HepG2 (cell line): ENCODE measurements around the gene CD151. TPM values are rescaled to one million over a fixed set of nuclear protein-coding genes. Genes with fewer than 3 reads are reported as not detected.

Experiments used
- ATF7 ChIP-seq, 2 experiments: fragments of 450-650 bp in 1 of 2; sonication (generic) in 1 of 2; formaldehyde crosslinking in 1 of 2; IDR thresholded peaks; 2 replicates each; pipeline versions ENCODE4 v1.4.0 to v1.6.1; 2016 to 2020; ENCODE audit warnings: antibody characterized with exemption in 1 of 2, mild to moderate bottlenecking in 1 of 2, missing genetic modification reagents in 1 of 2
- CCAR2 ChIP-seq: fragments of 200-400 bp; formaldehyde crosslinking; optimal IDR thresholded peaks from 2 replicates; pipeline ENCODE3; 2018; ENCODE audit warnings: low read depth, mild to moderate bottlenecking, low read length, moderate library complexity
- CHD2 ChIP-seq: IDR thresholded peaks from 2 replicates; pipeline ENCODE4 v1.6.1; 2011; ENCODE audit warnings: low read depth, low read length, improper control_type of control experiment
- ELF3 ChIP-seq: IDR thresholded peaks from 2 replicates; pipeline ENCODE4 v1.6.1; 2016; ENCODE audit warnings: missing genetic modification reagents, missing compliant biosample characterization
- JDP2 ChIP-seq: sonication (generic); formaldehyde crosslinking; IDR thresholded peaks from 2 replicates; pipeline ENCODE4 v1.8.1; 2022; ENCODE audit warnings: missing genetic modification reagents, borderline replicate concordance
- JUN ChIP-seq: sonication (generic); formaldehyde crosslinking; IDR thresholded peaks from 2 replicates; pipeline ENCODE4 v1.4.0; 2020; ENCODE audit warnings: mild to moderate bottlenecking, missing genetic modification reagents
- KDM3A ChIP-seq: IDR thresholded peaks from 2 replicates; pipeline ENCODE4 v1.6.1; 2018; ENCODE audit warnings: low read depth, missing compliant biosample characterization
- NFRKB ChIP-seq: fragments of 450-650 bp; IDR thresholded peaks from 2 replicates; pipeline ENCODE4 v1.6.1; 2017
- RFXAP ChIP-seq: sonication (generic); formaldehyde crosslinking; IDR thresholded peaks from 2 replicates; pipeline ENCODE4 v1.4.0; 2020; ENCODE audit warnings: missing genetic modification reagents, borderline replicate concordance
- SATB2 ChIP-seq: sonication (generic); formaldehyde crosslinking; IDR thresholded peaks from 2 replicates; pipeline ENCODE4 v1.5.0; 2020; ENCODE audit warnings: missing genetic modification reagents
- U2AF2 ChIP-seq: fragments of 200-400 bp; formaldehyde crosslinking; IDR thresholded peaks from 2 replicates; pipeline ENCODE4 v1.6.1; 2017; ENCODE audit warnings: low read depth, mild to moderate bottlenecking, low read length
- ZNF382 ChIP-seq: sonication (generic); formaldehyde crosslinking; IDR thresholded peaks from 2 replicates; pipeline ENCODE4 v1.5.0; 2020; ENCODE audit warnings: missing genetic modification reagents, mild to moderate bottlenecking, borderline replicate concordance
- ZNF557 ChIP-seq: sonication (generic); formaldehyde crosslinking; IDR thresholded peaks from 2 replicates; pipeline ENCODE4 v1.4.0; 2020; ENCODE audit warnings: missing genetic modification reagents
- ZNF629 ChIP-seq: sonication (generic); formaldehyde crosslinking; conservative IDR thresholded peaks from 2 replicates; pipeline ENCODE4 v1.5.0; 2020; ENCODE audit warnings: missing genetic modification reagents
- ZNF7 ChIP-seq: IDR thresholded peaks from 2 replicates; pipeline ENCODE4 v1.6.1; 2016; ENCODE audit warnings: missing biosample characterization, missing genetic modification reagents
- ZNF841 ChIP-seq: sonication (generic); formaldehyde crosslinking; IDR thresholded peaks from 2 replicates; pipeline ENCODE4 v1.8.1; 2023; ENCODE audit warnings: missing genetic modification reagents, borderline replicate concordance
- polyA plus RNA-seq, 8 experiments: library from polyadenylated mRNA; depleted of rRNA in 3 of 8; stranded (reverse) in 7 of 8; unstranded in 1 of 8; fragments of >200 nt; fragmentation: Illumina TruSeq in 4 of 8; extraction: Trizol in 4 of 8; gene quantifications; 2 replicates each; pipeline versions ENCODE4 v1.2.1 to v1.2.3, GENCODE V29; 2011 to 2016; ENCODE audit warnings: low read depth in 4 of 8, missing spikeins in 1 of 8, mixed read lengths in 1 of 8; ENCODE audit not compliant: insufficient read depth in 1 of 8
- total RNA-seq, 5 experiments: library from RNA; depleted of rRNA; stranded (reverse); fragments of >200 nt; fragmentation: Illumina TruSeq; extraction: Trizol; gene quantifications; 2 replicates each; pipeline ENCODE4 v1.2.3, GENCODE V29; 2016; ENCODE audit warnings: low read depth in 1 of 5
- TF ChIP-seq, protein P1 (sequence below): sonication (generic); formaldehyde crosslinking; IDR thresholded peaks from 2 replicates; pipeline ENCODE4 v1.4.0; 2020; ENCODE audit warnings: mild to moderate bottlenecking, missing genetic modification reagents
- TF ChIP-seq, protein P2 (sequence below): conservative IDR thresholded peaks from 2 replicates; pipeline ENCODE4 v1.6.1; 2018; ENCODE audit warnings: missing genetic modification reagents
- TF ChIP-seq, protein P3 (sequence below): IDR thresholded peaks from 2 replicates; pipeline ENCODE4 v1.6.1; 2012; ENCODE audit warnings: low read depth, low read length, improper control_type of control experiment
- TF ChIP-seq, protein P4 (sequence below): sonication (generic); formaldehyde crosslinking; IDR thresholded peaks from 2 replicates; pipeline ENCODE4 v1.5.0; 2020; ENCODE audit warnings: missing genetic modification reagents
- TF ChIP-seq, protein P5 (sequence below): sonication (generic); formaldehyde crosslinking; IDR thresholded peaks from 2 replicates; pipeline ENCODE4 v1.4.0; 2020; ENCODE audit warnings: missing genetic modification reagents

The CD151 gene
- total and polyA plus RNA-seq, 2 of the 13 experiments (the other 11 are each of a cell fraction or from before 2014, with no cell fraction given), result 125 to 197 TPM

DNA sequence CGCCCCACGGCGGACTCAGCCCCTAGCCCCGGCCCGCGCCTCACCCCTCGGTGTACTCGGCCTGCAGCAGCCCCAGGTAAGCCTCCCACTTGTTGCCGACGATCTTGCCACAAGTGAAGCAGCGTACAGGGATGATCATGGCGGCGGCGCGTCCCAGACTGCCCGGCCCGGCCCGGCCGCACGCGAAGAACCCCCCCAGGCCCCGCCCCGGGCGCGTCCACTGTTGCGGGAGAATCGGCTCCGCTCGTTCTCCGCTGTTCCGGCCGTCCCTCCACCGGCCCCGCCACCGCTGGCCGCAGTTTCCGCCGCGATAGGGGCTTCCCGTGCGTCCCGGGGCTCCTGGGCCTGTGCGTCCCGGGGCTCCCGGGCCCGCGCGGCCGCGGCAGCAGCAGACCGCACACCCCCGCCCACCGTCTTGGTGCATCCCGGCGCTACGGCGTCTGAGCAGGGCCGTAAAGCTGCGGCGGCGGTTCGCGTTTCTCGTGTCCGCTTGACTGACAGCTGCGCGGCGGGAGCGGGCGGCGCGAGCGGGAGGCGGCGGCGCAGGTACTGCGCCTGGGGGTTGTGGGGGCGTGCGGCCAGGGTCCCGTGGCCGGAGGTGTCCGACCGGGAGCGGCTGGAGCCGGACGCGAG, 9.7 kb downstream of the CD151 start, which contains the start of the genes POLR2L and TSPAN4 (continued):
- TF ChIP-seq, protein P1, sequence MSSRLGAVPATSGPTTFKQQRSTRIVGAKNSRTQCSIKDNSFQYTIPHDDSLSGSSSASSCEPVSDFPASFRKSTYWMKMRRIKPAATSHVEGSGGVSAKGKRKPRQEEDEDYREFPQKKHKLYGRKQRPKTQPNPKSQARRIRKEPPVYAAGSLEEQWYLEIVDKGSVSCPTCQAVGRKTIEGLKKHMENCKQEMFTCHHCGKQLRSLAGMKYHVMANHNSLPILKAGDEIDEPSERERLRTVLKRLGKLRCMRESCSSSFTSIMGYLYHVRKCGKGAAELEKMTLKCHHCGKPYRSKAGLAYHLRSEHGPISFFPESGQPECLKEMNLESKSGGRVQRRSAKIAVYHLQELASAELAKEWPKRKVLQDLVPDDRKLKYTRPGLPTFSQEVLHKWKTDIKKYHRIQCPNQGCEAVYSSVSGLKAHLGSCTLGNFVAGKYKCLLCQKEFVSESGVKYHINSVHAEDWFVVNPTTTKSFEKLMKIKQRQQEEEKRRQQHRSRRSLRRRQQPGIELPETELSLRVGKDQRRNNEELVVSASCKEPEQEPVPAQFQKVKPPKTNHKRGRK, result no peak
- TF ChIP-seq, protein P2, sequence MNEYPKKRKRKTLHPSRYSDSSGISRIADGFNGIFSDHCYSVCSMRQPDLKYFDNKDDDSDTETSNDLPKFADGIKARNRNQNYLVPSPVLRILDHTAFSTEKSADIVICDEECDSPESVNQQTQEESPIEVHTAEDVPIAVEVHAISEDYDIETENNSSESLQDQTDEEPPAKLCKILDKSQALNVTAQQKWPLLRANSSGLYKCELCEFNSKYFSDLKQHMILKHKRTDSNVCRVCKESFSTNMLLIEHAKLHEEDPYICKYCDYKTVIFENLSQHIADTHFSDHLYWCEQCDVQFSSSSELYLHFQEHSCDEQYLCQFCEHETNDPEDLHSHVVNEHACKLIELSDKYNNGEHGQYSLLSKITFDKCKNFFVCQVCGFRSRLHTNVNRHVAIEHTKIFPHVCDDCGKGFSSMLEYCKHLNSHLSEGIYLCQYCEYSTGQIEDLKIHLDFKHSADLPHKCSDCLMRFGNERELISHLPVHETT (CRISPR knock-in tag), result peak; percentile 65; the same call in 1 of the 2 replicates
- TF ChIP-seq ZNF382 (CRISPR knock-in tag), result no peak
- TF ChIP-seq ATF7 (IDR thresholded peaks at IDR 0.05), result peak; percentile 48; the same call in 1 of the 2 replicates
- no peak for TF ChIP-seq ATF7 (CRISPR knock-in tag; IDR thresholded peaks at IDR 0.05)
- TF ChIP-seq ZNF557 (CRISPR knock-in tag), result no peak
- TF ChIP-seq JUN, result 0 out of 2 replicates have a peak, but pooled peaks have one; percentile 26
- no peak for TF ChIP-seq NFRKB
- TF ChIP-seq ZNF841 (CRISPR knock-in tag), result no peak; the same call in 1 of the 2 replicates
- TF ChIP-seq ZNF7 (CRISPR knock-in tag), result no peak
- peak; percentile 52; the same call in 1 of the 2 replicates for TF ChIP-seq ELF3 (CRISPR knock-in tag)
- TF ChIP-seq RFXAP (CRISPR knock-in tag), result 0 out of 2 replicates have a peak, but pooled peaks have one; percentile 10
- TF ChIP-seq U2AF2, result no peak
- TF ChIP-seq, protein P3, sequence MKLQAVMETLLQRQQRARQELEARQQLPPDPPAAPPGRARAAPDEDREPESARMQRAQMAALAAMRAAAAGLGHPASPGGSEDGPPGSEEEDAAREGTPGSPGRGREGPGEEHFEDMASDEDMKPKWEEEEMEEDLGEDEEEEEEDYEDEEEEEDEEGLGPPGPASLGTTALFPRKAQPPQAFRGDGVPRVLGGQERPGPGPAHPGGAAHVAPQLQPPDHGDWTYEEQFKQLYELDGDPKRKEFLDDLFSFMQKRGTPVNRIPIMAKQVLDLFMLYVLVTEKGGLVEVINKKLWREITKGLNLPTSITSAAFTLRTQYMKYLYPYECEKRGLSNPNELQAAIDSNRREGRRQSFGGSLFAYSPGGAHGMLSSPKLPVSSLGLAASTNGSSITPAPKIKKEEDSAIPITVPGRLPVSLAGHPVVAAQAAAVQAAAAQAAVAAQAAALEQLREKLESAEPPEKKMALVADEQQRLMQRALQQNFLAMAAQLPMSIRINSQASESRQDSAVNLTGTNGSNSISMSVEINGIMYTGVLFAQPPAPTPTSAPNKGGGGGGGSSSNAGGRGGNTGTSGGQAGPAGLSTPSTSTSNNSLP, result no peak
- no peak for TF ChIP-seq ZNF629 (CRISPR knock-in tag)
- 0 out of 2 replicates have a peak, but pooled peaks have one; percentile 8 for TF ChIP-seq KDM3A (CRISPR knock-in tag)
- TF ChIP-seq, protein P4, sequence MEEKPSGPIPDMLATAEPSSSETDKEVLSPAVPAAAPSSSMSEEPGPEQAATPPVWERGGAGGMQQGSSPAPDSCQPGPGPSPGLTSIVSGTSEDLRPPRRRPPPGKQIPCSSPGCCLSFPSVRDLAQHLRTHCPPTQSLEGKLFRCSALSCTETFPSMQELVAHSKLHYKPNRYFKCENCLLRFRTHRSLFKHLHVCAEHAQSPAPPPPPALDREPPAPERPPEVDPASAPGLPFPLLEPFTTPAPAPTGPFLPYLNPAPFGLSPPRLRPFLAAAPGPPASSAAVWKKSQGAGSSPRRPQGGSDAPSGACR, result no peak
- TF ChIP-seq SATB2, result 0 out of 2 replicates have a peak, but pooled peaks have one; percentile 42
- TF ChIP-seq JDP2 (CRISPR knock-in tag), result no peak
- TF ChIP-seq CCAR2, result no peak
- TF ChIP-seq, protein P5, sequence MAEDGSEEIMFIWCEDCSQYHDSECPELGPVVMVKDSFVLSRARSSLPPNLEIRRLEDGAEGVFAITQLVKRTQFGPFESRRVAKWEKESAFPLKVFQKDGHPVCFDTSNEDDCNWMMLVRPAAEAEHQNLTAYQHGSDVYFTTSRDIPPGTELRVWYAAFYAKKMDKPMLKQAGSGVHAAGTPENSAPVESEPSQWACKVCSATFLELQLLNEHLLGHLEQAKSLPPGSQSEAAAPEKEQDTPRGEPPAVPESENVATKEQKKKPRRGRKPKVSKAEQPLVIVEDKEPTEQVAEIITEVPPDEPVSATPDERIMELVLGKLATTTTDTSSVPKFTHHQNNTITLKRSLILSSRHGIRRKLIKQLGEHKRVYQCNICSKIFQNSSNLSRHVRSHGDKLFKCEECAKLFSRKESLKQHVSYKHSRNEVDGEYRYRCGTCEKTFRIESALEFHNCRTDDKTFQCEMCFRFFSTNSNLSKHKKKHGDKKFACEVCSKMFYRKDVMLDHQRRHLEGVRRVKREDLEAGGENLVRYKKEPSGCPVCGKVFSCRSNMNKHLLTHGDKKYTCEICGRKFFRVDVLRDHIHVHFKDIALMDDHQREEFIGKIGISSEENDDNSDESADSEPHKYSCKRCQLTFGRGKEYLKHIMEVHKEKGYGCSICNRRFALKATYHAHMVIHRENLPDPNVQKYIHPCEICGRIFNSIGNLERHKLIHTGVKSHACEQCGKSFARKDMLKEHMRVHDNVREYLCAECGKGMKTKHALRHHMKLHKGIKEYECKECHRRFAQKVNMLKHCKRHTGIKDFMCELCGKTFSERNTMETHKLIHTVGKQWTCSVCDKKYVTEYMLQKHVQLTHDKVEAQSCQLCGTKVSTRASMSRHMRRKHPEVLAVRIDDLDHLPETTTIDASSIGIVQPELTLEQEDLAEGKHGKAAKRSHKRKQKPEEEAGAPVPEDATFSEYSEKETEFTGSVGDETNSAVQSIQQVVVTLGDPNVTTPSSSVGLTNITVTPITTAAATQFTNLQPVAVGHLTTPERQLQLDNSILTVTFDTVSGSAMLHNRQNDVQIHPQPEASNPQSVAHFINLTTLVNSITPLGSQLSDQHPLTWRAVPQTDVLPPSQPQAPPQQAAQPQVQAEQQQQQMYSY (CRISPR knock-in tag), result no peak
- TF ChIP-seq CHD2, result 0 out of 2 replicates have a peak, but pooled peaks have one; percentile 19
